KOPT-K1 (cell line): ENCODE results near the gene FBXL3.
"Not testable (repeated sequence)": the region's sequence is repeated elsewhere in the genome, so short reads cannot be mapped to it uniquely, and the experiment has no call there.

Experiments used
- H3K27ac ChIP-seq: fragments of 200-600 bp; sonication (generic); 2 replicates; pipeline ENCODE4 v1.5.1; 2016; ENCODE audit warnings: antibody characterized with exemption, mild to moderate bottlenecking, low read depth, low read length; ENCODE audit not compliant: poor library complexity, severe bottlenecking
- H3K36me3 ChIP-seq: fragments of 200-600 bp; sonication (generic); 2 replicates; pipeline ENCODE4 v1.5.1; 2017; ENCODE audit warnings: antibody characterized with exemption, mild to moderate bottlenecking, low read length, moderate library complexity; ENCODE audit not compliant: insufficient read depth
- H3K9me3 ChIP-seq: fragments of 200-600 bp; sonication (generic); 2 replicates; pipeline ENCODE4 v1.5.1; 2017; ENCODE audit warnings: antibody characterized with exemption, low read length, mild to moderate bottlenecking; ENCODE audit not compliant: insufficient read depth, poor library complexity, severe bottlenecking

FBXL3 gene

DNA sequence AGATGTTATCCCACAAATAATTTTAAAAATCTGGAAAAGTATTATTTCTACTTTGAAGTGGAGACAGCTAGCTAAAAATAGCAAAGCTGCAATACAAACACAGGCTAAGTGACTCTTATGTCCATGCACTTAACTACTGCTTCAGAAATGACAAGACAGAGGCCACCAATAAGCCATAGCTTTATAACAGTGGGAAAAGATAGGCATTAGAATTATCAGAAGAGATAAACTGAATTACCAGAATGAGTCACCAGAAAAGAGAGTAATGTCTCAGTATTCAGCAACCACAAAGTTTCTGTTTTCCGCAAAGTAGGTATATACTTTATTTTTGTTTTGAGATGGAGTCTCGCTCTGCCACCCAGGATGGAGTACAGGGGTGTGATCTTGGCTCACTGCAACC lies 17.9 kb downstream of the FBXL3 start:
- Histone ChIP-seq H3K36me3 (peaks cover 98% of the 10 kb centered on the region), H3K27ac (no peak overlapping the region), H3K9me3 (no peaks in the 10 kb centered on the region)

- not testable (repeated sequence) for H3K9me3 ChIP-seq, H3K27ac ChIP-seq
- H3K36me3 ChIP-seq = peaks cover 98% of the 10 kb centered on the region
These were observed 18.6 kb downstream of the FBXL3 start for GRCh38 chr13:77008337-77008736.

GRCh38 chr13:77002590-77003190 lies 24.3 kb downstream of the FBXL3 start:
- Histone ChIP-seq H3K27ac (no peak overlapping the region), H3K9me3 (no peaks in the 10 kb centered on the region), H3K36me3 (peaks cover 96% of the 10 kb centered on the region)

- H3K9me3 ChIP-seq = no peaks in the 10 kb centered on the region
- H3K27ac ChIP-seq = no peak overlapping the region
- peaks cover 95% of the 10 kb centered on the region for H3K36me3 ChIP-seq
These were observed 24.9 kb downstream of the FBXL3 start for GRCh38 chr13:77001963-77002587.

DNA sequence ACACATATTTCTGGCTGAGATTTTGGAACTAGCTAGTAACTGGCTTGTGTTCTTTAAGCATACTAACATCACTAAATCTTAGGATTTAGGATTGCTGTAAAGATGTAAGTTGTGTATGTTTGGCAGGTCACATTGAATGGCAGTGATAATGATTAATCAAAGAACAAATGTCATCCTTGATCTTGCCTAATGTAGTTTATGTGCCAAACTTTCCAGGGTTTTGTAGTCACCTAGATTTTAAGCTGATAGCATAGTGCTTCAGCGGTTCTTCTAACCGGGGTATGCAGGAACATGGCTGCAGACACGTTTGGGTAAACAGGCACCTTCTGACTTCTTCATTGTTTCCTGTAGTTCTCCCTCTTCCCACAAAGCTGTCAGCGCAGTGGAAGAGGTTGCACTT lies 25.4 kb downstream of the FBXL3 start:
- H3K36me3 ChIP-seq = peaks cover 95% of the 10 kb centered on the region
- no peaks in the 10 kb centered on the region for H3K9me3 ChIP-seq
- no peak overlapping the region for H3K27ac ChIP-seq

DNA sequence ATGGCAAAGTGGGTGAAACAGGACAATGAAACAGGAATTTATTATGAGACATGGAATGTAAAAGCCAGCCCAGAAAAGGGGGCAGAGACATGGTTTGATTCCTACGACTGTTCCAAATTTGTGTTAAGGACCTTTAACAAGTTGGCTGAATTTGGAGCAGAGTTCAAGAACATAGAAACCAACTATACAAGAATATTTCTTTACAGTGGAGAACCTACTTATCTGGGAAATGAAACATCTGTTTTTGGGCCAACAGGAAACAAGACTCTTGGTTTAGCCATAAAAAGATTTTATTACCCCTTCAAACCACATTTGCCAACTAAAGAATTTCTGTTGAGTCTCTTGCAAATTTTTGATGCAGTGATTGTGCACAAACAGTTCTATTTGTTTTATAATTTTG lies 26.5 kb downstream of the FBXL3 start:
- Histone ChIP-seq H3K9me3 (no peaks in the 10 kb centered on the region), H3K27ac (no peak overlapping the region), H3K36me3 (peaks cover 94% of the 10 kb centered on the region)

GRCh38 chr13:76994281-76994680 lies 32.7 kb downstream of the FBXL3 start:
- no peak overlapping the region for H3K27ac ChIP-seq
- H3K36me3 ChIP-seq = peaks cover 44% of the 10 kb centered on the region
- no peaks in the 10 kb centered on the region for H3K9me3 ChIP-seq

DNA sequence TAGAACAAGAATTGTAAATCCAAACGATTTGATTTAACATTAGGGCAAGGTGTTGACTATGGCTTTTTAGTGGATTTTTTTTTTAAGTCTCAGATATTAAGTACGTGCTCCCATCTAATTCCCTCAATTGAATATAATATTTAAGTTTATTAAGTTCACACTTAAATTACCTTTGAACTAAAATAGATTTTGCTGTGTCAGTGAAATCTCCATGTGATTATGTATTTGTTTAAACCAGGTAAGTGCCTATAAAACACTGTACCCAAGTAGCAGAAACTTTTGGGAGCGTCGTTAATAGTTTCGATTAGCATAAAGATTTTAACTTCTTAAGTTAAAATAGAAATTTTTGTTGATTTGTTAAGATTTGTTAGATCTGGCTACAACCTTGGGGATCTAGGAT lies 33.5 kb downstream of the FBXL3 start:
- H3K27ac ChIP-seq = no peak overlapping the region
- H3K36me3 ChIP-seq = peaks cover 36% of the 10 kb centered on the region
- no peaks in the 10 kb centered on the region for H3K9me3 ChIP-seq

DNA sequence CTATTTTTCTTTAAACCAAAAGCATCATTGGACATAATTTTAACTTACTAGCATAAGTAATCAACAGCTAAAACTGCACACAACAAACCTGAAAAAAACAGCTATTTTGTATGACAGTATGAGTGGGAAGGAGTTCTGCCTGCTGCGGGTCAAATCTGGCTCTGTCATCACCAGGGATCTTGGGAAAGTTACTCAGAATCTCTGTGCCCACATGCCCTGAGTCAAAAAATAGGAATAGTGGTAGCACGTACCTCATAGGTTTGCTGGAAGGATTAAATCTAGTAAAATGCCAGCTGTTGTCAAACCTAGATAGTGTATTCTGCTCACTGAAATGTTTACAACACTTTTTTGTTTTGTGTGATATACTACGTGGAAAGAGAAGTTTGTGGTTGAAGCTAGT lies 33.9 kb downstream of the FBXL3 start:
- peak overlapping the region; percentile 78 for H3K27ac ChIP-seq
- H3K36me3 ChIP-seq = peaks cover 31% of the 10 kb centered on the region
- H3K9me3 ChIP-seq = no peaks in the 10 kb centered on the region

DNA sequence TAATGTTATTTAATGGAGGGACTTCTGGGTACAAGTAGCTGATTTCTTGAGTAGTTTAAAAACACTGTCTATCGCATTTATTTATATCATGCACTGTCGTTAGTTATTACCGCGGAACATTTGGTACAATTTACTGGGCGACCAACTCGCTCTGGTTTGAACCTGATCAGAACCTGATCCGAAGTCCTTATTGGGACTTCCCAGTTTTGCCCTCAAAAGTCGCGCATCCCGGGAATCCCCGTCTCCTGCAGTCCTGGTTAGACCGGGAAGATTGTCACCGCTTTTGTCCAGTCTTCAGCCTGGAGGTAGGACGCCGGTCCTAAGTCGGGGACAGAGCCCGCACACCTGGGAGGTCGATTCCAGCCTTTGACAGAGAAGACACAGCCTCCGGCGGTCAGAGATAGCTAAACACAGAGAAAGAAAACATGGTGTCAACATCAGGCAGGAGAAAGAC lies 34.4 kb downstream of the FBXL3 start:
- Histone ChIP-seq H3K27ac (peak overlapping the region; percentile 78), H3K9me3 (no peaks in the 10 kb centered on the region), H3K36me3 (peaks cover 27% of the 10 kb centered on the region)

- Histone ChIP-seq H3K36me3 (peaks cover 23% of the 10 kb centered on the region), H3K9me3 (no peaks in the 10 kb centered on the region), H3K27ac (peak within 1 kb of the TSS; percentile 78)
These were observed 35.0 kb downstream of the FBXL3 start, which contains the start of gene CLN5 for GRCh38 chr13:76991796-76992547. CLN5 (plus strand) TSS chr13:76992081; CDS start chr13:76992099, 18 bp downstream.

GRCh38 chr13:76991432-76991795 lies 35.5 kb downstream of the FBXL3 start:
- H3K27ac ChIP-seq = peak overlapping the region; percentile 78
- no peaks in the 10 kb centered on the region for H3K9me3 ChIP-seq
- peaks cover 17% of the 10 kb centered on the region for H3K36me3 ChIP-seq

DNA sequence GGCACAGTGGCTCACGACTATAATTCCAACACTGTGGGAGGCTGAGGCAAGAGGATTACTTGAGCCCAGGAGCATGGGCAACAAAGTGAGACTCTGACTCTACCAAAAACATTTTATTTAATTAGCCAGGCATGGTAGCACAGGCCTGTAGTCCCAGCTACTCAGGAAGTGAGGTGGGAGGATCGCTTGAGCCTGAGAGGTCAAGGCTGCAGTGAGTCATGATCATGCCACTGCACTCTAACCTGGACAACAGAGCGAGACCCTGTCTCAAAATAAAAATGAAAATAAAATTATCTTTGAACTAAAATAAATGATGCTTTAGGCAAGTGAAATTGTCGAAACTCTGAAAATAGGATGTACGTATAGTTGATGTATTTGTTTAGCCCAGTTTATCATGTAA lies 43.3 kb downstream of the FBXL3 start:
- Histone ChIP-seq H3K9me3 (no peaks in the 10 kb centered on the region), H3K36me3 (no peaks in the 10 kb centered on the region), H3K27ac (no peak overlapping the region)

GRCh38 chr13:76982061-76982460 lies 44.9 kb downstream of the FBXL3 start:
- H3K9me3 ChIP-seq = no peaks in the 10 kb centered on the region
- H3K36me3 ChIP-seq = no peaks in the 10 kb centered on the region
- H3K27ac ChIP-seq = no peak overlapping the region

- H3K36me3 ChIP-seq = no peaks in the 10 kb centered on the region
- H3K9me3 ChIP-seq = no peaks in the 10 kb centered on the region
- no peak overlapping the region for H3K27ac ChIP-seq
These were observed 46.8 kb downstream of the FBXL3 start for GRCh38 chr13:76980075-76980718.
